HTERT RPE-1 (cell line): ENCODE measurements around the gene ABLIM3.

Source experiments
- in situ Hi-C: fragments of 300-500 bp; cut with MboI; formaldehyde crosslinking; loops from 4 replicates; pipeline ENCODE4 v1.14.3; 2020; ENCODE audit warnings: low sequenced_read_pairs

The ABLIM3 gene

DNA sequence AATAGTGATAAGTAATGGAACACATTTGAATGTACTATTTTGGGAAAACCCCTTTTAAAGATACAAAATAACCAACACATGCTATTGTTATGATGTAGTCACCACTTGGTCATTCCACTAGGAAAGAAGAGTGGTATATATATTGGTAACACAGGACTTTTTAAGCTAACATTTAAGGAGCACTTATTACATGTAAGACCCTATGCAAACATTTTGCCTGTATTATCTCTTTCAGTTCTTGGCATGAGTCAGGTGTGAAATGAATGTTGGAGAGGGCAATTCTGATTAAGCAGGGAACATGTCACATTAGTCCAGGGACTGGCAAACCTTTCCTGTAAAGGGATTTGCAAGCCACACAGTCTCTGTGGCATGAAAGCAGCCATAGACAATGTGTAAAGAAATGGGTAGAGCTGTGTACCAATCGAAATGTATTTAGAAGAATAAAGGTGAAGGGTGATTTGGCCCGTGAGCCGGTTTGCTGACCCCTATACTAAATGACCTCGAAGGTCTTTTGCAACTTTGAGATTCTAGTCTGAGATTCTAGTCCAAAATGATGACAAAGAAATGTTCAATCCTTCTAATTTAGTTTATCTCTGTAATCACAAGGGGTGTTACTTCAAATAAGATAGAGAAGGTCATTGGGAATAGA lies 15.3 kb downstream of the ABLIM3 start:
- in situ Hi-C loops: no loop called here

GRCh38 chr5:149157330-149157729 lies 16.0 kb downstream of the ABLIM3 start:
- in situ Hi-C loops: no loop called here

DNA sequence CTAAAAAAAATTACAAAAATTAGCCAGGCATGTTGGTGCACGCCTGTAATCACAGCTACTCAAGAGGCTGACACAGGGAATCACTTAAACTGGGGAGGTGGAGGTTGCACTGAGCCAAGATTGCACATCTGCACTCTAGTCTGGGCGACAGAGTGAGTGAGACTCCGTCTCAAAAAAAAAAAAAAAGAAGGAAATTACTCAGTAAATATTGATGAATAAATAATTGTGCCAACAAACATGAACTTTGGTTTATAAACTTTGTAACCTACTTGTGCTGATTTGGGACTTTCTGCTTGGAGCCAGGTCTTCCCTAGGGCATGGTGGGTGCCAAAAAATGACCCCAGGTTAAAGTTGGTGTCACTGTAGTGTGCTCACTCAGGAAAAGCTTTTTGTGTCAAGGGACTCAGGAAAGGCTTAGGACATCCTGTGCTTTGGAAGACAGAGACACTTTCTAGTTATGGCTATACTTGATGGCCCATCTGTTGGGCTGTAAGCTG lies 19.0 kb downstream of the ABLIM3 start:
- in situ Hi-C loops: no loop called here

DNA sequence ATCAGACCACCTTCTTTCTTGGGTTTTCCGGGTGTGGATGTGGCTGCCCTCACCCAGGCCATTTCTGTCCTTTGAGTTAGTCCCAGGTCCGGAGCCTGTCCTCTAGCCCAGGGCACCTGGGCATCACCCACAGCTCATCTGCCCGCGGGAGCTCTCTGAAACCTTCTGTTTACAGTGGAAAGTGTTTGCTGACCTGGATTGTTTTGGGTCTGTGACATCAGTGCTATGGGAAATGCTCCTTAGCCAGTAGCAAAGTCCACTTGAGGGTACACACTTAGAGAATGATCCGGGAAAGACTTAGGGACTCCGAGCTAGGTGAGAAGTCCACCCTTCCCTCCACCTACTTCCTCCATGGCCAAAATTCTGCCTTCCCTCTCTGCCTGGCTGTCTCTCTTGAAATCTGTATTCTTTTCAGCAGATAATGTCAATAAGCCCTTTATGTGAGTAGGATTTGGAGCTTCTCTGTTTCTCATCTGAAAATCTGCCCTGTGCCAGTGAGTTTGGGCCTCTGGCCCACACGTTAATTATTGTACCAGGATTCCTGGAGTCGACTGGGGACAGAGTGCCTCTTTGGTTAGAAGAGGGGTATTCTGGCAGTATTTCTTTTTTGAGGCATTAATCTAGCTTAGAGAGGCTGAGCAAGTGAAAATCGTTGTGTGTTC lies 19.9 kb downstream of the ABLIM3 start:
- in situ Hi-C loops: no loop called here

GRCh38 chr5:149161850-149162249 lies 20.6 kb downstream of the ABLIM3 start:
- in situ Hi-C loops: no loop called here

DNA sequence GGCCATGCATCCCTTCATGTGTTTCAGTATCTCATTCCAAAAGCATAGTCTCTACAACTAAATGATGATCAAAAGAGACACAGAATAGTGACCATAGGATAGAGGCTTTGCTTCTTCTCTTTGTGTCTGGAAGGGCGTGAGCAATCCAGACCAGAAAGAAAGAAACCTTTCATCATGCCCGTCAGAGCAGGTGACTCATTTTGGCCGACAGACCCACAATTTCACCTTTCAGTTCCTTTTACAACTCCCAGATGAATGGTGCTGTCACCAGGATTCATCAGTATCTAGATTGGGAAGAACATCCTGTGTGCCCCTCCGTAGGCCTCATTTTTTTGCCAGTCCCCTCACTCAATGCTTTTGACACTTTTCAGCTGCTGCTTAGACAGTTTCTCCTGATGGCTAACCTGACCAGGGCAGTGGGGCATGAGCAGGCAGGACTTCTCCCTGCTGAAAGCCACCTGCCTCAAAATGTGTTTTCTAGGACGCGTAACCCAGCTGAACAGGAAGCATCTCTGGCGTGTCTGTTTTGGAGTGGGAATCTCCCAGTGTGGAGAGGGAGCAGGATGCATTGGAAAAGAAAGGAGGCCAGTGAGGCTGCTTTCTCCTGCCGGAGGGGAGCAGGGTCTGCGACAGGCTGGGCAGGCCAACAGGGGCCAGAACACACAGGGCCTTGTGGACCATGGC lies 21.2 kb downstream of the ABLIM3 start:
- in situ Hi-C loops: no loop called here

GRCh38 chr5:149164731-149165130 lies 23.4 kb downstream of the ABLIM3 start:
- in situ Hi-C loops: no loop called here

GRCh38 chr5:149166128-149166527 lies 24.8 kb downstream of the ABLIM3 start:
- in situ Hi-C loops: no loop called here

GRCh38 chr5:149166591-149167100 lies 25.4 kb downstream of the ABLIM3 start:
- in situ Hi-C loops: no loop called here

- in situ Hi-C loops: no loop called here
Observed at GRCh38 chr5:149168276-149168906, 27.1 kb downstream of the ABLIM3 start.

DNA sequence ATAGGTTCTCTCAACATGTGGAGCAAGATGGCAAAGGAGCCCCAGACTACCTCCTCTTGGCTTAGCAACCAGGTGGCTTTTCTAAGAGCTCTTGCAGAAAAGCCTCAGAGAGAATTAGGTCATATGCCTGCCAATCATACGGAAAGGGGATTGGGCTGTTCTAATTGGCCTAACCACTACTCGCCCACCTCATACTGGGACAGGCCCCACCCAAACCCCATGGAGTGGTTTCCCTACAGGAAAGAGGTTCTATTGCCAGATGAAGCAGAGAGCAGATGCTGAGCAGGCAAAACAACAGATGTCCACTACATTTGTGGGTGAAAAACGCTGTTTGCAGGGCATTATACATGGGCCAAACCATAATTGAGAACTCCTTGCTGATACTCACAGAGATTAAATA lies 29.0 kb downstream of the ABLIM3 start:
- in situ Hi-C loops: no loop called here

DNA sequence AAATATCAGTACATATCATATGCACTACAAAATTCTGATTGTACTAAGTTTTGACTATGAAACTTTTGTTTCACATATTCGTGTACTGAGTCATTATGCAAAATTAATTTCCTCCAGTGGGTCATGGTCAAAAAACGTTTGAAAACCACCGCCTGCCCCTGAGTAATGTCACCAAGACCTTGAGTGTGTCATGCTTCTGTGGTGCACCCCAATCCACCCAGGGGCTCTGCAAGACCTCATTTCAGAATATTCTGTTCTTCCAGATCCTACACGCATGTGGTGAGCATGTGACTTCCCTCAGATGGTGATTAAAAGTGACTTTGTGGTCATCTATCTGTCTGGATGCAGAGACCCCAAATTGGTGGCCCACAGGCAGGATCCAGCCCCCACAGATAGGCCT lies 31.0 kb downstream of the ABLIM3 start:
- in situ Hi-C loops: no loop called here

GRCh38 chr5:149172709-149173505 lies 31.6 kb downstream of the ABLIM3 start:
- in situ Hi-C loops: no loop called here

- in situ Hi-C loops: no loop called here
Observed at GRCh38 chr5:149174847-149175234, 33.5 kb downstream of the ABLIM3 start.

DNA sequence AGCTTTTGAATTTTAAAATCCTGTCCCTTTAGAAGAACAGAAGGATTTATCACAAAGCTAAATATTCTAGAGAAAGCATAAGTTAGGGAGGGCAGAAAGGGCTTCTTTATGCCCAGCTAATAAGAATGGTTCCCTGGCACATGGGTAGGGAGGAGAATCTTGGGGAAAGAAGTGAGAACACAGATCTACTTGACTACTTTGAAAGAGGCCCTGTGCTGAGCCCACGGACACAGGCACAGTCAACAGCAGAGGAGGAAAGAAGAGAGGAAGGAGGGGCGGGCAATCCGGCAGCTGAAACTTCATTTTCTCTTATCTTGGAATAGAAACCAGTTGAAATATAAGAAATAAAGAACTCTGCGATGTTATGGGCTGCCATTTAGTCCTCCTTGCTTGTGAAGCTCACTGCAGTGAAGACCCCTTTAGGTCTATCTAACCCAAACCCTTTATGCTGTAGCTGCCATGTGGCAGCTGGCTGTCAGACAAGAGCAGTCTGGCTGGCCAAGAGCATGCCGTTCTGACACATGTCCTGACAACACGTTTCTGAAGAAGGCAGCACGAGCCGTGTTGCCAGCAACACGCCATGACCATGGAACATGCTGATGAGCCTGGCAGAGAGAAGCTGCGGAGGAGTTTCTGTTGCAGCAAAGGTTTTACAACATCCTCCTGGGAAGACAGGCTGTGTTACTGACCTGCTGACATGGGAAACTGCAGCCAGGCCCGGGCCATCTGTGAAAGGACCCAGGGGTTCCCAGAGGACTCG lies 34.2 kb downstream of the ABLIM3 start:
- in situ Hi-C loops: no loop called here

DNA sequence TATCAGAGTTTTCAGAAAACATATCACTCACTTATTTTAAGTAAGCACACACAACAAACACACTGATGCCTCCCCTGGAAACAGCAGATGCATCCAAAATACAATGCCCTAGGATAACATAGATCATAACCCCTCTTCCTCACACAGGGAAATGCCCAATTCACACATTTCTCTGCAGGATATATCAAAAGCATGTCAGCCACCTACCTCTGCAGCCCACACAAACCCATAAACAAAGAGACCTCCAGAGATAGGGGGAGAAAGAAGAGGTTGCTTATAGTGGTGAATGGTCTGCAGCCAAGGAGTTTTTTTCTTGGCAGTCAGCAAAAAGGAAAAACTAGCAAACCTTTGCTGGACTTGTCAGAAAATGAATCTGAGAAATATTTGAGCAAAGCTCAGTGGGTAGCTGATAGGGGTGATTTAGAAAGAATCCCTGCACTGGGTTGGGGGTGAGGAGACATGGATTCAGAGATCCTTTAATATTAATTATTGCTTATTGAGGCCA lies 36.1 kb downstream of the ABLIM3 start:
- in situ Hi-C loops: no loop called here

GRCh38 chr5:149177911-149178565 lies 36.7 kb downstream of the ABLIM3 start:
- in situ Hi-C loops: no loop called here

- in situ Hi-C loops: no loop called here
Observed at GRCh38 chr5:149181732-149182131, 40.4 kb downstream of the ABLIM3 start.

GRCh38 chr5:149182241-149182640 lies 40.9 kb downstream of the ABLIM3 start:
- in situ Hi-C loops: no loop called here
